ENCODE results near the gene ADRM1.

ADRM1 gene

DNA sequence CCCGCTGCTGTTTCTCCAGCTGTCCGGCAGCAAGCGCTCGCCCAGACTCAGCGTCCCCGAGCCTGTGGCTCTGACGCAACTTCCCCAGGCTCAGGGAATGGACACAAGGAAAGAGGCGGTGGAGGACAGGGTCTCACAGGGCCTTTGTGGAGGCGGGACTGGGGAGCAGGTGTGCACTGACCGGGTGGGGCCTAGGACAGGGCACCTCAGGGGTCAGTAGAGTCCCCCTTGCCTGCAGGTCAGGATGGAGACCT is 44.3 kb downstream of the ADRM1 start:
- H3K36me3 ChIP-seq (ENCODE audit: low read length), result no peaks in the 10 kb centered on the region
- no peak for TF ChIP-seq EZH2phosphoT487 (conservative IDR thresholded peaks at IDR 0.05; ENCODE audit: low read length)
- TF ChIP-seq, protein P1, sequence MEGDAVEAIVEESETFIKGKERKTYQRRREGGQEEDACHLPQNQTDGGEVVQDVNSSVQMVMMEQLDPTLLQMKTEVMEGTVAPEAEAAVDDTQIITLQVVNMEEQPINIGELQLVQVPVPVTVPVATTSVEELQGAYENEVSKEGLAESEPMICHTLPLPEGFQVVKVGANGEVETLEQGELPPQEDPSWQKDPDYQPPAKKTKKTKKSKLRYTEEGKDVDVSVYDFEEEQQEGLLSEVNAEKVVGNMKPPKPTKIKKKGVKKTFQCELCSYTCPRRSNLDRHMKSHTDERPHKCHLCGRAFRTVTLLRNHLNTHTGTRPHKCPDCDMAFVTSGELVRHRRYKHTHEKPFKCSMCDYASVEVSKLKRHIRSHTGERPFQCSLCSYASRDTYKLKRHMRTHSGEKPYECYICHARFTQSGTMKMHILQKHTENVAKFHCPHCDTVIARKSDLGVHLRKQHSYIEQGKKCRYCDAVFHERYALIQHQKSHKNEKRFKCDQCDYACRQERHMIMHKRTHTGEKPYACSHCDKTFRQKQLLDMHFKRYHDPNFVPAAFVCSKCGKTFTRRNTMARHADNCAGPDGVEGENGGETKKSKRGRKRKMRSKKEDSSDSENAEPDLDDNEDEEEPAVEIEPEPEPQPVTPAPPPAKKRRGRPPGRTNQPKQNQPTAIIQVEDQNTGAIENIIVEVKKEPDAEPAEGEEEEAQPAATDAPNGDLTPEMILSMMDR (IDR thresholded peaks at IDR 0.05; ENCODE audit: insufficient read depth, low read length, poor library complexity, severe bottlenecking), result no peak
- H3K79me2 ChIP-seq (ENCODE audit: insufficient read depth, low read length), result no peaks in the 10 kb centered on the region
- no peak overlapping the region for H3K4me2 ChIP-seq (ENCODE audit: low read depth, low read length, poor library complexity, severe bottlenecking)
- H3K9me3 ChIP-seq (ENCODE audit: insufficient read depth, low read length), result no peaks in the 10 kb centered on the region
- no peaks in the 10 kb centered on the region for H3K9me2 ChIP-seq (replicated peaks; ENCODE audit: insufficient read depth, low read length)
- no peak overlapping the region for H3K27ac ChIP-seq (ENCODE audit: low read depth, low read length)
- H4K20me1 ChIP-seq (ENCODE audit: low read depth, low read length), result no peaks in the 10 kb centered on the region
- no peak overlapping the region for H2AFZ ChIP-seq (ENCODE audit: low read depth, low read length, severe bottlenecking)
- H3K9ac ChIP-seq (ENCODE audit: low read length), result no peak overlapping the region
- no peaks in the 10 kb centered on the region for H3K27me3 ChIP-seq (ENCODE audit: low read length)
- no peaks in the 10 kb centered on the region for H3F3A ChIP-seq (ENCODE audit: insufficient read depth)
- H3K4me3 ChIP-seq (ENCODE audit: insufficient read depth, low read length, poor library complexity, severe bottlenecking), result no peak overlapping the region

DNA sequence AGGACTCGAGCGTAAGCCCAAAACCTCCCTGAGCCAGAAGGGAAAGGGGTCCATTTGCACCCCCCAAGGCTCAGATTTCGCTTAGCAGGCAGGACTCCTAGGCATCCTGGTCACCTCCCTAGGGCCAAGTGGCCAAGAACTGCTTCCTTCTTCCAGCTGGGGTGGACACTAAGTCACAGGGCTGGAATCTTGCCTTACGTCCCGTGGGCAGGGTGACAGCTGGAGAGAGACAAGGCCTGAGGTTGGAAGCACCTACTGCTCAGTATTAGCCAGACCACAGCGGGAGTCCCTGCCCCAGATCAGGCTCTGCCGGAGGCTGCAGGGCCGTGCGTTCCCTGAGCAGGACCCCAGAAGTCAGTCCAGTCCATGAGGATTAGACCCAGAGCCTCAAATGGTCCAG is 44.6 kb downstream of the ADRM1 start:
- Histone ChIP-seq H3K36me3 (ENCODE audit: low read length) (no peaks in the 10 kb centered on the region), H3F3A (ENCODE audit: insufficient read depth) (no peaks in the 10 kb centered on the region), H3K9me3 (ENCODE audit: insufficient read depth, low read length) (no peaks in the 10 kb centered on the region), H3K27ac (ENCODE audit: low read depth, low read length) (no peak overlapping the region), H3K27me3 (ENCODE audit: low read length) (no peaks in the 10 kb centered on the region), H3K4me3 (ENCODE audit: insufficient read depth, low read length, poor library complexity, severe bottlenecking) (no peak overlapping the region), H3K79me2 (ENCODE audit: insufficient read depth, low read length) (no peaks in the 10 kb centered on the region), H3K9me2 (replicated peaks; ENCODE audit: insufficient read depth, low read length) (no peaks in the 10 kb centered on the region), H3K4me2 (ENCODE audit: low read depth, low read length, poor library complexity, severe bottlenecking) (no peak overlapping the region), H2AFZ (ENCODE audit: low read depth, low read length, severe bottlenecking) (no peak overlapping the region), H4K20me1 (ENCODE audit: low read depth, low read length) (no peaks in the 10 kb centered on the region), H3K9ac (ENCODE audit: low read length) (no peak overlapping the region)
- TF ChIP-seq, protein P1 (IDR thresholded peaks at IDR 0.05; ENCODE audit: insufficient read depth, low read length, poor library complexity, severe bottlenecking), result no peak
- TF ChIP-seq EZH2phosphoT487 (conservative IDR thresholded peaks at IDR 0.05; ENCODE audit: low read length), result no peak

DNA sequence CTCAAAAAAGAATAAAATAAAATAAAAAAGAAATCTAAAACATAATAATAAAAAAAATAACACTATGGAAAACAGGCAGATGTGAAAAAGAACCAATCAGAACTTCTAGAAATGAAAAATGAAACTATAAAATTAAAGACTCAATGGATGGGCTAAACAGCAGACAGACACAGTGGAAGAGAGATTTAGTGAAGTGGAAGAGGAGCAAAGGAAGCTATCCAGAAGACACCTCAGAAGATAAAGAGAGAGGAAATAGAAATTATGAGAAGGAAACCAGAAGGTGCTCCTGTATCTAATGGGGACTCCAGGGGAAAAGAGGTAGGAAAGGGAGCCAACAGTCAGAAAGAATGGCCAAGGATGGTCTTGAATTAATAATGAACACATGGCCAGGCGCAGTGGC is 45.8 kb downstream of the ADRM1 start:
- no peak overlapping the region for H2AFZ ChIP-seq (ENCODE audit: low read depth, low read length, severe bottlenecking)
- H3K4me2 ChIP-seq (ENCODE audit: low read depth, low read length, poor library complexity, severe bottlenecking), result no peak overlapping the region
- no peaks in the 10 kb centered on the region for H3K27me3 ChIP-seq (ENCODE audit: low read length)
- no peaks in the 10 kb centered on the region for H3K79me2 ChIP-seq (ENCODE audit: insufficient read depth, low read length)
- H4K20me1 ChIP-seq (ENCODE audit: low read depth, low read length), result no peaks in the 10 kb centered on the region
- no peak overlapping the region for H3K27ac ChIP-seq (ENCODE audit: low read depth, low read length)
- no peak overlapping the region for H3K9ac ChIP-seq (ENCODE audit: low read length)
- TF ChIP-seq, protein P1 (IDR thresholded peaks at IDR 0.05; ENCODE audit: insufficient read depth, low read length, poor library complexity, severe bottlenecking), result no peak
- TF ChIP-seq EZH2phosphoT487 (conservative IDR thresholded peaks at IDR 0.05; ENCODE audit: low read length), result no peak
- no peaks in the 10 kb centered on the region for H3K36me3 ChIP-seq (ENCODE audit: low read length)
- no peaks in the 10 kb centered on the region for H3F3A ChIP-seq (ENCODE audit: insufficient read depth)
- no peaks in the 10 kb centered on the region for H3K9me3 ChIP-seq (ENCODE audit: insufficient read depth, low read length)
- no peak overlapping the region for H3K4me3 ChIP-seq (ENCODE audit: insufficient read depth, low read length, poor library complexity, severe bottlenecking)
- no peaks in the 10 kb centered on the region for H3K9me2 ChIP-seq (replicated peaks; ENCODE audit: insufficient read depth, low read length)

Data from SU-DHL-6 (cell line).